ENCODE measurements around the gene PKHD1.

- no peak for TF ChIP-seq CTCF (IDR thresholded peaks at IDR 0.05)
- TF ChIP-seq SIN3A (IDR thresholded peaks at IDR 0.05; ENCODE audit: borderline replicate concordance, insufficient read depth, low read depth, low read length), result no peak
- TF ChIP-seq POLR2AphosphoS5 (IDR thresholded peaks at IDR 0.05; ENCODE audit: low read depth, low read length), result no peak
- TF ChIP-seq TCF7L2 (IDR thresholded peaks at IDR 0.05; ENCODE audit: low read depth, low read length), result no peak
- TF ChIP-seq REST (IDR thresholded peaks at IDR 0.05; ENCODE audit: insufficient read depth in 1 of 2, low read depth in 2 of 2, low read length in 1 of 2), result no peak
Observed at GRCh38 chr6:51717477-51717876, 369.9 kb downstream of the PKHD1 start.
